K562 (cell line): ENCODE results near the gene KSR2. TPM values are rescaled to one million over a fixed set of nuclear protein-coding genes. Genes with fewer than 3 reads are reported as not detected.

Source experiments
- ATAC-seq: fragments of 200-7000 bp; cut with Tn5 transposase; 3 replicates; pipeline ENCODE4 v1.9.1; 2020; ENCODE audit warnings: moderate library complexity
- BruUV-seq: library from RNA; stranded (reverse); fragments of 400-500 nt; replicated peaks from 2 replicates; lab custom pipeline; 2021; lab: Mats Ljungman, UMichigan
- CTCF ChIA-PET: fragments of 300-600 bp; formaldehyde crosslinking; extraction: SDS; loops from one replicate; lab custom pipeline; 2021; ENCODE audit warnings: low intra/inter-chr PET ratio; lab: Yijun Ruan, JAX
- POLR2A ChIA-PET: fragments of 300-600, 350-650 bp; sonication (Branson Sonifier 250); formaldehyde crosslinking; extraction: SDS; loops from one replicate; lab custom pipeline; 2021; ENCODE audit warnings: antibody characterized with exemption, inconsistent platforms; lab: Yijun Ruan, JAX
- DNase-seq, 4 experiments: peaks; one replicate each; pipeline versions ENCODE4 v3.0.0 to v3.0.0-alpha.2; 2011 to 2018; ENCODE audit warnings: low spot score in 3 of 4, mixed read lengths in 3 of 4; ENCODE audit errors: extremely low read depth in 1 of 4
- FAIRE-seq: peaks from 2 replicates; lab custom pipeline; 2011; peaks lifted over from hg19 to GRCh38; lab: Jason Lieb, UNC
- H2AFZ ChIP-seq: 2 replicates; pipeline ENCODE4 v1.6.0; 2011; ENCODE audit warnings: low read depth, low read length, control low read depth, inconsistent platforms
- H3K27ac ChIP-seq: fragments of 200-600 bp; 3 replicates; pipeline ENCODE4 v1.8.0; 2011; ENCODE audit warnings: low read depth, mild to moderate bottlenecking, control low read depth, inconsistent platforms, low read length, moderate library complexity, mixed read lengths; ENCODE audit errors: extremely low read depth
- H3K27me3 ChIP-seq, 2 experiments: fragments of 300-600 bp in 1 of 2; 2 replicates in 1 of 2; 3 replicates in 1 of 2; pipeline versions ENCODE4 v1.6.0 to v1.8.0; 2011; ENCODE audit warnings: inconsistent platforms in 2 of 2, low read length in 2 of 2, mild to moderate bottlenecking in 1 of 2, mixed read lengths in 1 of 2, moderate library complexity in 1 of 2; ENCODE audit not compliant: control insufficient read depth in 2 of 2, insufficient read depth in 2 of 2
- H3K36me3 ChIP-seq: fragments of 300-600 bp; 3 replicates; pipeline ENCODE4 v1.8.0; 2011; ENCODE audit warnings: mild to moderate bottlenecking, low read length, inconsistent platforms; ENCODE audit not compliant: control insufficient read depth, insufficient read depth
- H3K4me1 ChIP-seq, 2 experiments: fragments of 200-600 bp in 1 of 2; replicated peaks in 1 of 2; 2 replicates in 1 of 2; 3 replicates in 1 of 2; pipeline versions ENCODE4 v1.5.1 to v1.8.0; 2011; ENCODE audit warnings: inconsistent platforms in 2 of 2, low read length in 2 of 2, mild to moderate bottlenecking in 1 of 2, mixed read lengths in 1 of 2, moderate library complexity in 1 of 2; ENCODE audit not compliant: control insufficient read depth in 2 of 2, insufficient read depth in 2 of 2
- H3K4me2 ChIP-seq: 2 replicates; pipeline ENCODE4 v1.6.1; 2011; ENCODE audit warnings: low read length, control low read depth, inconsistent platforms, mixed read lengths; ENCODE audit not compliant: insufficient read depth
- H3K4me3 ChIP-seq: fragments of 200-600 bp; sonication (generic), shearing (Covaris generic); 2 replicates; pipeline ENCODE4 v1.5.1; 2016; ENCODE audit warnings: control low read depth, inconsistent platforms
- H3K79me2 ChIP-seq: fragments of 200-600 bp; 3 replicates; pipeline ENCODE4 v1.8.0; 2011; ENCODE audit warnings: low read length, inconsistent platforms; ENCODE audit not compliant: control insufficient read depth, insufficient read depth
- H3K9ac ChIP-seq, 2 experiments: 2 replicates each; pipeline versions ENCODE4 v1.6.0 to v1.6.1; 2011; ENCODE audit warnings: low read depth in 2 of 2, low read length in 2 of 2, control low read depth in 1 of 2, inconsistent platforms in 1 of 2, mild to moderate bottlenecking in 1 of 2, mixed read lengths in 1 of 2; ENCODE audit not compliant: insufficient read depth in 1 of 2
- H3K9me1 ChIP-seq: one replicate; pipeline ENCODE4 v1.6.0; 2011; ENCODE audit warnings: inconsistent platforms, mild to moderate bottlenecking, low read length, moderate library complexity; ENCODE audit not compliant: control insufficient read depth, insufficient read depth
- H3K9me3 ChIP-seq: replicated peaks from 2 replicates; pipeline ENCODE4 v1.5.1; 2011; ENCODE audit warnings: low read depth, low read length, inconsistent platforms; ENCODE audit not compliant: control insufficient read depth, insufficient read depth
- H4K20me1 ChIP-seq: replicated peaks from 2 replicates; pipeline ENCODE4 v1.6.1; 2011; ENCODE audit warnings: low read length, inconsistent platforms, mixed read lengths; ENCODE audit not compliant: control insufficient read depth, insufficient read depth
- MECOM ChIP-seq: fragments of 250-450 bp; sonication (Bioruptor Pico); IDR thresholded peaks from 2 replicates; pipeline ENCODE4 v1.8.0; 2022; ENCODE audit warnings: inconsistent platforms
- PCBP1 ChIP-seq: fragments of 200-400 bp; formaldehyde crosslinking; IDR thresholded peaks from 2 replicates; pipeline ENCODE4 v1.6.1; 2018; ENCODE audit warnings: mild to moderate bottlenecking, low read depth, low read length; ENCODE audit not compliant: poor library complexity, severe bottlenecking
- ZC3H11A ChIP-seq: IDR thresholded peaks from 2 replicates; pipeline ENCODE4 v1.6.1; 2012; ENCODE audit warnings: low read depth, low read length, improper control_type of control experiment
- ZFX ChIP-seq: sonication (generic); formaldehyde crosslinking; IDR thresholded peaks from 2 replicates; pipeline ENCODE4 v1.8.0; 2022; ENCODE audit warnings: mild to moderate bottlenecking, missing genetic modification reagents, moderate library complexity
- ZNF197 ChIP-seq: fragments of 200-800 bp; sonication (Bioruptor generic); IDR thresholded peaks from 2 replicates; pipeline ENCODE4 v1.6.1; 2016; ENCODE audit warnings: low read depth, missing genetic modification characterization, missing compliant biosample characterization
- ZNF444 ChIP-seq: fragments of 250-450 bp; sonication (Bioruptor Pico); IDR thresholded peaks from 2 replicates; pipeline ENCODE4 v1.4.0; 2020; ENCODE audit warnings: mild to moderate bottlenecking, moderate library complexity
- ZNF518B ChIP-seq: fragments of 250-450 bp; sonication (Bioruptor Pico); IDR thresholded peaks from 2 replicates; pipeline ENCODE4 v1.5.0; 2021; ENCODE audit warnings: mild to moderate bottlenecking, moderate library complexity
- WGBS: fragments of 100-300 bp; shearing (Covaris generic); methylation state at CpG from one replicate; pipeline ENCODE4 v1.1.6; 2016; ENCODE audit warnings: low coverage, mixed read lengths; ENCODE audit not compliant: insufficient coverage; ENCODE audit errors: missing lambda C conversion rate; 5-methylcytosine and 5-hydroxymethylcytosine counted together
- in situ Hi-C: fragments of 300-500 bp; cut with MboI; formaldehyde crosslinking; loops from 4 replicates; pipeline ENCODE4 v1.15.0; 2018; ENCODE audit warnings: inconsistent platforms, mixed read lengths
- intact Hi-C: fragments of 100-400 bp; cut with micrococcal nuclease; formaldehyde crosslinking; loops from 2 replicates; pipeline ENCODE4 v1.14.2; 2022
- polyA plus RNA-seq, 8 experiments: library from polyadenylated mRNA; depleted of rRNA in 4 of 8; stranded (reverse) in 5 of 8; unstranded in 3 of 8; fragments of >200 nt; fragmentation: Nextera tagmentation in 2 of 8; fragmentation: Illumina TruSeq in 1 of 8; extraction: Ambion mirVana in 2 of 8; extraction: Trizol in 1 of 8; gene quantifications; 2 replicates each; pipeline versions ENCODE4 v1.2.1 to v1.2.3, GENCODE V29; 2011 to 2014; ENCODE audit warnings: inconsistent platforms in 1 of 8, missing spikeins in 1 of 8
- total RNA-seq, 7 experiments: library from RNA; depleted of rRNA in 6 of 7; stranded (reverse); fragments of >200 nt in 6 of 7; fragmentation: Illumina TruSeq in 2 of 7; extraction: Trizol in 2 of 7; gene quantifications; 2 replicates each; pipeline versions ENCODE4 v1.2.1 to v1.2.3, GENCODE V29; 2011 to 2021; ENCODE audit warnings: low replicate concordance in 1 of 7

The KSR2 gene
- total and polyA plus RNA-seq, 9 of the 15 experiments (the other 6 are each of a cell fraction or from before 2014, with no cell fraction given) = not detected

- no peaks in the 10 kb centered on the region for H3K79me2 ChIP-seq
- no TSS peak for BruUV-seq
- no peak overlapping the region for H3K4me3 ChIP-seq
- H3K27me3 ChIP-seq = peaks cover 0 to 3% of the 10 kb centered on the region in 2 experiments; a peak in 1 of 5 replicates
- H3K9me3 ChIP-seq = no peaks in the 10 kb centered on the region
- H3K9ac ChIP-seq = no peak overlapping the region
- H4K20me1 ChIP-seq = no peaks in the 10 kb centered on the region
- CTCF ChIA-PET = no interaction called here
- in situ Hi-C loops (no loop called here), intact Hi-C loops (no loop called here)
- H2AFZ ChIP-seq = no peak overlapping the region
- WGBS = 0% methylated on average over 6 of the region's 6 CpGs
- no peak overlapping the region for H3K4me2 ChIP-seq
- ATAC-seq = no peak
- POLR2A ChIA-PET = no interaction called here
- no peak for TF ChIP-seq ZNF197 (CRISPR knock-in tag)
- TF ChIP-seq ZC3H11A = no peak
- TF ChIP-seq ZNF518B = no peak
- TF ChIP-seq MECOM (CRISPR knock-in tag) = no peak
- no peak for TF ChIP-seq ZNF444 (CRISPR knock-in tag)
- TF ChIP-seq ZFX (CRISPR knock-in tag) = no peak
- no peak for TF ChIP-seq PCBP1
- no peak for FAIRE-seq
- no peaks in the 10 kb centered on the region; a peak in 1 of 5 replicates for H3K4me1 ChIP-seq
- H3K27ac ChIP-seq = no peak overlapping the region
- H3K9me1 ChIP-seq = no peaks in the 10 kb centered on the region
- no peak for DNase-seq
- no peaks in the 10 kb centered on the region for H3K36me3 ChIP-seq
These were observed 521.0 kb downstream of the KSR2 start for GRCh38 chr12:117447665-117448366.
